Ectodermal cell (in vitro differentiated cells): Measurements from ENCODE around the gene GLDN.

ENCODE experiments used
- H3K27ac ChIP-seq: 2 replicates; pipeline ENCODE4 v1.7.0; 2013; ENCODE audit warnings: mild to moderate bottlenecking, low read depth, low read length; ENCODE audit not compliant: insufficient read depth, poor library complexity, severe bottlenecking
- H3K27me3 ChIP-seq: 2 replicates; pipeline ENCODE4 v1.7.0; 2013; ENCODE audit warnings: mild to moderate bottlenecking, low read length; ENCODE audit not compliant: insufficient read depth, control insufficient read depth, poor library complexity, severe bottlenecking
- H3K36me3 ChIP-seq: one replicate; pipeline ENCODE4 v1.7.0; 2013; ENCODE audit warnings: low read length; ENCODE audit not compliant: control insufficient read depth, insufficient read depth
- H3K4me1 ChIP-seq: one replicate; pipeline ENCODE4 v1.7.0; 2013; ENCODE audit warnings: low read length; ENCODE audit not compliant: control insufficient read depth, insufficient read depth
- H3K4me3 ChIP-seq: 2 replicates; pipeline ENCODE4 v1.7.0; 2013; ENCODE audit warnings: low read depth, low read length, control low read depth; ENCODE audit not compliant: insufficient read depth
- H3K9me3 ChIP-seq: 2 replicates; pipeline ENCODE4 v1.7.0; 2013; ENCODE audit warnings: mild to moderate bottlenecking, low read length, moderate library complexity; ENCODE audit not compliant: control insufficient read depth
- WGBS, 2 experiments: methylation state at CpG; one replicate each; pipeline ENCODE4 v1.1.7; 2013; ENCODE audit warnings: missing lambda C conversion rate in 2 of 2; 5-methylcytosine and 5-hydroxymethylcytosine counted together

The GLDN gene

GRCh38 chr15:51355096-51355495 lies 13.6 kb downstream of the GLDN start:
- 92% methylated on average over 1 of the region's 1 CpG for WGBS, 2 experiments

GRCh38 chr15:51356147-51356546 lies 14.7 kb downstream of the GLDN start:
- H3K4me1 ChIP-seq = no peaks in the 10 kb centered on the region
- H3K9me3 ChIP-seq = no peaks in the 10 kb centered on the region
- no peak overlapping the region for H3K4me3 ChIP-seq
- H3K27me3 ChIP-seq = no peaks in the 10 kb centered on the region
- 94 to 99% methylated on average over 5 of the region's 5 CpGs for WGBS, 2 experiments
- H3K27ac ChIP-seq = no peak overlapping the region
- no peaks in the 10 kb centered on the region for H3K36me3 ChIP-seq

More at GRCh38 chr15:51355096-51355495, 13.6 kb downstream of the GLDN start:
- Histone ChIP-seq H3K9me3 (no peaks in the 10 kb centered on the region), H3K36me3 (no peaks in the 10 kb centered on the region), H3K27ac (no peak overlapping the region), H3K4me3 (no peak overlapping the region), H3K4me1 (no peaks in the 10 kb centered on the region), H3K27me3 (no peaks in the 10 kb centered on the region)

- no peak overlapping the region for H3K4me3 ChIP-seq
- H3K27ac ChIP-seq = no peak overlapping the region
- no peaks in the 10 kb centered on the region for H3K4me1 ChIP-seq
- H3K9me3 ChIP-seq = no peaks in the 10 kb centered on the region
- 94 to 95% methylated on average over 6 of the region's 6 CpGs for WGBS, 2 experiments
- H3K27me3 ChIP-seq = no peaks in the 10 kb centered on the region
- no peaks in the 10 kb centered on the region for H3K36me3 ChIP-seq
These were observed 15.5 kb downstream of the GLDN start for GRCh38 chr15:51356983-51357382.

- H3K27ac ChIP-seq = no peak overlapping the region
- H3K9me3 ChIP-seq = no peaks in the 10 kb centered on the region
- no peak overlapping the region for H3K4me3 ChIP-seq
- no peaks in the 10 kb centered on the region for H3K36me3 ChIP-seq
- WGBS, 2 experiments = 95 to 96% methylated on average over 7 of the region's 7 CpGs
- H3K27me3 ChIP-seq = no peaks in the 10 kb centered on the region
- H3K4me1 ChIP-seq = no peaks in the 10 kb centered on the region
These were observed 18.5 kb downstream of the GLDN start for GRCh38 chr15:51359981-51360380.

GRCh38 chr15:51363383-51363782 lies 21.9 kb downstream of the GLDN start:
- 60 to 65% methylated on average over 6 to 9 of the region's 9 CpGs for WGBS, 2 experiments
- no peak overlapping the region for H3K4me3 ChIP-seq
- H3K27me3 ChIP-seq = no peaks in the 10 kb centered on the region
- H3K4me1 ChIP-seq = peaks cover 4% of the 10 kb centered on the region
- no peaks in the 10 kb centered on the region for H3K9me3 ChIP-seq
- no peaks in the 10 kb centered on the region for H3K36me3 ChIP-seq
- no peak overlapping the region for H3K27ac ChIP-seq

GRCh38 chr15:51365417-51365816 lies 24.0 kb downstream of the GLDN start:
- Histone ChIP-seq H3K27ac (no peak overlapping the region), H3K4me3 (no peak overlapping the region), H3K36me3 (no peaks in the 10 kb centered on the region), H3K9me3 (no peaks in the 10 kb centered on the region), H3K4me1 (peaks cover 4% of the 10 kb centered on the region), H3K27me3 (no peaks in the 10 kb centered on the region)
- 97 to 98% methylated on average over 6 of the region's 6 CpGs for WGBS, 2 experiments

GRCh38 chr15:51366071-51366470 lies 24.6 kb downstream of the GLDN start:
- Histone ChIP-seq H3K9me3 (no peaks in the 10 kb centered on the region), H3K36me3 (no peaks in the 10 kb centered on the region), H3K27me3 (no peaks in the 10 kb centered on the region), H3K4me3 (no peak overlapping the region), H3K4me1 (peaks cover 4% of the 10 kb centered on the region), H3K27ac (no peak overlapping the region)
- 92 to 93% methylated on average over 5 of the region's 5 CpGs for WGBS, 2 experiments

- Histone ChIP-seq H3K27ac (no peak overlapping the region), H3K9me3 (no peaks in the 10 kb centered on the region), H3K4me3 (no peak overlapping the region), H3K4me1 (peaks cover 4% of the 10 kb centered on the region), H3K27me3 (no peaks in the 10 kb centered on the region), H3K36me3 (no peaks in the 10 kb centered on the region)
- WGBS, 2 experiments = 85 to 93% methylated on average over 3 of the region's 3 CpGs
These were observed 25.5 kb downstream of the GLDN start for GRCh38 chr15:51366920-51367319.

GRCh38 chr15:51367322-51367976 lies 26.0 kb downstream of the GLDN start:
- Histone ChIP-seq H3K4me3 (no peak overlapping the region), H3K4me1 (peaks cover 4% of the 10 kb centered on the region), H3K9me3 (no peaks in the 10 kb centered on the region), H3K27me3 (no peaks in the 10 kb centered on the region), H3K36me3 (no peaks in the 10 kb centered on the region), H3K27ac (no peak overlapping the region)
- WGBS, 2 experiments = 81 to 84% methylated on average over 10 of the region's 10 CpGs

- Histone ChIP-seq H3K9me3 (no peaks in the 10 kb centered on the region), H3K27me3 (no peaks in the 10 kb centered on the region), H3K4me1 (peaks cover 4% of the 10 kb centered on the region), H3K36me3 (no peaks in the 10 kb centered on the region), H3K27ac (no peak overlapping the region), H3K4me3 (no peak overlapping the region)
- 94 to 95% methylated on average over 6 of the region's 6 CpGs for WGBS, 2 experiments
These were observed 26.9 kb downstream of the GLDN start for GRCh38 chr15:51368307-51368706.
